GM19238 (cell line): ENCODE results near the gene VWA5B2.
"Not testable (repeated sequence)": the region's sequence is repeated elsewhere in the genome, so short reads cannot be mapped to it uniquely, and the experiment has no call there.

ENCODE experiments used
- DNase-seq: peaks from one replicate; pipeline ENCODE4 v3.0.0; 2011; ENCODE audit warnings: low spot score; ENCODE audit not compliant: insufficient read length

VWA5B2 gene

DNA sequence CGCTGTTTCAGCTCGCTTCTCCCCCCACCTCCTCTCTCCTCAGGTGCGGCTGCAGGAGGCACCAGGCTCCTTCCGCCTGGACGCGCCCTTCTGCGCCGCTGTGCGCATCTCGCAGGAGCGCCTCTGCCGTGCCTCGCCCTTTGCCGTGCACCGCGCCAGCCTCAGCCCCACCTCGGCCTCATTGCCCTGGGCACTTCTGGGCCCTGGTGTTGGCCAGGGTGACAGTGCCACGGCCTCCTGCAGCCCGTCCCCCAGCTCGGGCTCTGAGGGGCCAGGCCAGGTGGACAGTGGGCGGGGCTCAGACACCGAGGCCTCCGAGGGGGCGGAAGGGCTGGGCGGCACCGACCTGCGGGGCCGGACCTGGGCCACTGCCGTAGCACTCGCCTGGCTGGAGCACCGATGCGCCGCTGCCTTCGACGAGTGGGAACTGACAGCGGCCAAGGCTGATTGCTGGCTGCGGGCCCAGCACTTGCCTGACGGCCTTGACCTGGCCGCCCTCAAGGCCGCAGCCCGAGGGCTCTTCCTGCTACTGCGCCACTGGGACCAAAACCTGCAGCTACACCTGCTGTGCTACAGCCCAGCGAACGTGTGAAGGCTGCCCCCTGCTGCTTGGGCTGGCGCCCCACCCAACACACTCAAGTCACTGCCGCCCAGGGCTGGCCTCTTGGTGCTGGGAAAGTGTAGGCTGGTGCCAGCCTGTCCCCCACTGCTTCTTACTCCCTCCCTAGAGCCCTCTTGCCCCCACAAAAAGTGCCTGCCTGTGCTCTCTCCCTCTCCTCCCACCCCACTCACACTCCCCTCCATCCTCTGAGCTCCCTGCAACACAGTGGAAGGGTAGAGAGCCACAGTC lies 12.3 kb downstream of the VWA5B2 start:
- DNase-seq = no peak

DNA sequence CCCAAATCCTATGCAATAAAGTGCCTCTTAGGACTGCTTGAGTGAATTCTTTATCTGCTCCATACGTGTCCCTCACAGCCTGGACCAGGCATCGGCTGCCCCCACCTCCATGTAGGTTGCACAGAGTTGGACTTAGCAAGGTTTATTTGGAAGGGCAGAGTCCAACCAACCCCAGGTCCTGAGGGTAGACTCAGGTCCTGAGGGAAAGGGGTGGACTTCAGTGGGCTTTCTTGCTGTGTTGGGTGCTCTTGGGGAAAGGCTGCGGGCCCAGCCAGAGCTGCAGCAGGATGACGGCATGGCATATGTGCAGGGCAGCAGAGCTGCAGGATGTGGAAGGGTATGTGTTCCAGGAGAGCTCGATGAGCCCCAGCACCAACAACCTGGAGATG lies 12.9 kb downstream of the VWA5B2 start:
- no peak for DNase-seq

DNA sequence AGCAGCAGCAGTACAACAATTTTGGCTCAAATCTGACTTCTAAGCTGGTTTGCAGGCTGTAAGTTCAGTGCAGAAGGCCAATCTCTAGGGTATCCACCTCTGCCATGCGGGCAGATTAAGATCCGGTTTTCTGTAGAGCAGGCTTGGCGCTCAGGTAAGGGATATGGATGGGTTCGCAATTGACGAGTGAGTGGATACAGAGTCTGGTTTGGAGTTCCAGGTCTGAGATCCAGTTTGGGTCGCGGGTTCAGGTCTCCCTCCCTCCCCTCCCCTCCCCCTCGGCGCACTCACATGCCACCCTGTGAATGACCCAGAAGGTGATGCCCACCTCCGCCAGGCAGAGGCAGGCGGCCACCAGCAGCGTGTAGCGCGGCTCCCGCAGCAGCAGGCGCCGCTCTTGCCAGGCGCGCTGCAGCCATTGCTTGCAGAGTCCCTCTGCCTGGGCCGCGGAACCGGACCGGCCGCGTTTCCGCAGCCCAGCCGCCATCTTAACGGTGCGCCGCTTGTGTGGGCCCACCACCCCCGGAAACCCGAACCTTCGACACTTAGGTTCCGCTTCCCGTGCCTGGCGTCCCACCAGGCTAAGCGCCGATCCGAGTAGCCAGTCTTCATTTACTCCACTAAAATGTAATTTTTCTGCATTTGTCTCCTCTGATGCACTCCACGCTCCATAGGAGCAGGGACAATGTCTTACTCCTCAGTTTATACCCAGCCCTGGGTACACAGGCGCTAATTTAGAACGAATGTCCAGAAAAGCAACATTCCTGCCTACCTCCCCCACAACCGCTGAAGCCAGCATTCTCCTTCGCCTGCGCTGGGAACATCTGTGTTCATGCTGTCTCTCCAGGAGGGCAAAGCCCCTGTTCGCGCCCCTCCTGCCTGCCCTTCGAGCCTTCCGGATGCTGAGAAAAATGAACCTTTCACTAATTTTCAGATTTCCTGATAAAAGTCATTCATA lies 19.3 kb downstream of the VWA5B2 start, which contains the start of gene ALG3:
ALG3 (minus strand) TSS at position 509 of the 958 bp plus-strand sequence; CDS start at position 487, 22 bp downstream.
- peak; percentile 82 for DNase-seq

DNA sequence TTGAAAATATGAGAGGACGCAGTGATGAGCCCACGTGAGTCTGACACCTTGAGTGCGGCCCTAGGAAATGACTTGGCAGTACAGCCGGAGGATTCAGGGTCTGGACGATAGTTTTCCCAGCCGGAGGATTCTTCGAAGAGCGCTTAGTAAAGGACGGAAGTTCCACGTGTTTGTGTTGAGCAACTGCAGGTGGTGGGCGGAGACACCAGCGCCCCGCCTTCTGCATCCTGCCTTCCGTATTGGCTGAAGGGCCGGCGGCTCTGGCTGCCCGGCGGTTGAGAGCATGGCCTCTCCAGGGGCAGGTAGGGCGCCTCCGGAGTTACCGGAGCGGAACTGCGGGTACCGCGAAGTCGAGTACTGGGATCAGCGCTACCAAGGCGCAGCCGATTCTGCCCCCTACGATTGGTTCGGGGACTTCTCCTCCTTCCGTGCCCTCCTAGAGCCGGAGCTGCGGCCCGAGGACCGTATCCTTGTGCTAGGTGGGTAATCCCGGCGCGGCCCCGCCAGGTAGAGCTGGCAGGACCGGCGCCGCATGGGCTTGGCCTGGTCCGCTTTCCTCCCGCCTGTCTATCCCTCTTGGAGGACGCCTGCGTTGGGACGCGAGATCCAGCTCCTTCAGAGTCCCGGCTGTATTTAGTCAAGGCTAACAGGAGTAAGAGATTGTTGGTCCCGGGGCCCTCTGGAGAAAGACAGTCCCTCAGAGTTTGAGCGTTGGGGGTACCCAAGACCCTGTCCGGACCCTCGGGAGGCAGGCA lies 20.2 kb downstream of the VWA5B2 start, which contains the start of gene EEF1AKMT4:
EEF1AKMT4 (plus strand) TSS at position 261 of the 755 bp plus-strand sequence; CDS start at position 284, 23 bp downstream.
- DNase-seq = peak; percentile 95

DNA sequence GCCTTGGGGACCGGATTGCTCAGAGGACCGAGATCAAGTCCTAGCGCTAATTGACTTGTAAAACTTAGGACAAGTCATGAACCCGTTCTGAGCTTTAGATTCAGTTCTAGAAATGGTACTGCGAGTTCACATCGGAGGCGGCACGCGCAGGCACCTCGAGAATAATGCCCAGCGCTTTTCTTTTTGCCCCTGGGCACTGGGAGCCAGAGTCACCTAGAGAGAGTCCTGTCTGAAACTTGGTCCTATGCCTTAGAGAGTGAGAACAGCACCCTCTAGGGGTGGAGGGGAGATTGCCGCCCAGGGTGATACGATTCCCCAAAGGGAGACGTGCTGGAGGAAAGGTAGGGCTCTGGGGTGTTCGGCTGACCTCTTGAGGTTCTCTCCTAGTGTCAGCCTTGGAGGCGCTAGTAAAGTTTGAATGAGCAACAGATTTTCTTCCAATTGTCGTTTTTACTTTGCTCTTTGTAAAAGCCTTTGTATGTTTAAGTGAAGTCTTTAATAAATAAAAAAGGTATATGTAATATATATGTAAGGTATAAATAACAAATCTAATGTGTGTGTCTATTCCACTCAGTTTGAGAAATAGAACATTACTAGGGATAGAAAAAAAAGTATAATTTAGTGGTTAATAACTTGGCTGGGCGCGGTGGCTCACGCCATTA lies 20.9 kb downstream of the VWA5B2 start:
- DNase-seq = peak; percentile 89

DNA sequence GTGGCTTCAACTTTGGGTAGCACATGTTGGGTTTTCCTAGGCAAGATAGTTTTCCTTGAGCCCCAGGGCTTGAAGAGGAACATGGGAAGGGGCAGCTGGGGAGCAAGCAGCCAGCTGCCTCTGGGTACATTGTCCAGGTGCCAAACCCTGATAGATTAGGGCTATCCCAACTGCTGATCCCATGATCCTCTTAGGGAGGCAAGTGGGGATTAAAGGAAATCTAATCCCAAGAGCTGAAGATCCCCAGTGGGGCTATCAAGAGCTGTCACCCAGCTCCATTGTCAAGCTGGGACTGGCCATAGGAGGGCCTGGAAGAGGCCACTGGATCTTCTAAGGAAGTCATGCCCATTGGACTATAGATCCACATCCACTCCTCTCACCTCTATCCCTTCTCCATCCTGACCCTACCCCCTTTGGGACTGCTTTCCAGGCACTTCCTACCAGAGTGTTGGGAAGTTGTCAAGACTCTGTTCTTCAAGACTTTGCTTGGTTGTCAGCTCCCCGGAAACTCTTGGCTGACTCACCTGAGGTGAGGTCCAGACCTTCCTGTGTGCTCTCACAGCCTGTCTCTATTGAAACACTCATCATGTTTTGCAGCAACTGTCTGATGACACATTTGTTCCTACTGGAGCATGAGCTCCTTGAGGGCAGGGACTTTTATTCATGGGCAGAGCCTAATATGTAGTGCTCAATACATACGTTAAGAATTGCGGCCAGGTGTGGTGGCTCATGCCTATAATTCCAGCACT lies 26.1 kb downstream of the VWA5B2 start:
- DNase-seq = no peak

DNA sequence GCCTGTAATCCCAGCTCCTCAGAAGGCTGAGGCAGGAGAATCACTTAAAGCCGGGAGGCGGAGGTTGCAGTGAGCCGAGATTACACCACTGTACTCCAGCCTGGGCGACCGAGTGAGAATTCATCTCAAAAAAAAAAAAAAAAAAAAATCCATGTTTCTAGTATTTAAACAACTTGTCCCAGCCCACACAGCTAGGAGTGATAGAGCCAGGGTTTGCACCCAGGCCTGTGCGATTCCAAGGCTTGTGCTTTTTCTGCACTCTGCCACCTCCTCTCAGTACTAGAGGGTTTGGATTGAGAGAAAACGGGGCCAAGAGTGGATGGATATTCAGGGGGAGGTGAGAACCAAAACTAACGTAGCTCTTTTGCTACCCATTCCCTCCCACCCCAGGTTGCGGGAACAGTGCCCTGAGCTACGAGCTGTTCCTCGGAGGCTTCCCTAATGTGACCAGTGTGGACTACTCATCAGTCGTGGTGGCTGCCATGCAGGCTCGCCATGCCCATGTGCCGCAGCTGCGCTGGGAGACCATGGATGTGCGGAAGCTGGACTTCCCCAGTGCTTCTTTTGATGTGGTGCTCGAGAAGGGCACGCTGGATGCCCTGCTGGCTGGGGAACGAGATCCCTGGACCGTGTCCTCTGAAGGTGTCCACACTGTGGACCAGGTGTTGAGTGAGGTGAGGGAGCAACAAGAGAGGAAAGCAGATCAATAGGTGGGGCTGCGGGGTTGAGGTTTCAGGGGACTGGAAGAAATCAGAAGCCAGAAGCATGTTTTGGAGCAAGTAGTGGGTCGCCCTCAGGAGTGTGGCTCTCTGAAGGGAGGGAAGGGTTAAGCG lies 27.9 kb downstream of the VWA5B2 start:
- no peak for DNase-seq

DNA sequence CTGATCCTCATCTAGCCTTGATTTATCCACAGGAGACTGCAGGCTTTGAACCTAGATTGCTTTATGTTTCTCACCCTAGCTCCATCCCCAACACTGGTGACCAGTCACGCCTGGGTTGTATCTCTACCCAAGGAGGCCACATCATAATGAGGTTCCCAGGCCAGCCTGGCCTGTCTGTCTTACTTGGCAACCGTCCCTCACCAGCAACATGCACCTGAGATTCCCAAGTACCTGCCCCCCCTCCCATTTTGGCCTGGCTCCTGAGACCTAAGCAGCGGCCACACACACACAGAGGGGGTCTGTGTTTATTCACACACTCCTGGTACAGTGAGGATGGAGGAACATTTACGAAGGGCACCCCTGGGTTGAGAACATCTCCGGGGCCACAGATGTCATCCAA lies 29.5 kb downstream of the VWA5B2 start:
- DNase-seq = no peak

DNA sequence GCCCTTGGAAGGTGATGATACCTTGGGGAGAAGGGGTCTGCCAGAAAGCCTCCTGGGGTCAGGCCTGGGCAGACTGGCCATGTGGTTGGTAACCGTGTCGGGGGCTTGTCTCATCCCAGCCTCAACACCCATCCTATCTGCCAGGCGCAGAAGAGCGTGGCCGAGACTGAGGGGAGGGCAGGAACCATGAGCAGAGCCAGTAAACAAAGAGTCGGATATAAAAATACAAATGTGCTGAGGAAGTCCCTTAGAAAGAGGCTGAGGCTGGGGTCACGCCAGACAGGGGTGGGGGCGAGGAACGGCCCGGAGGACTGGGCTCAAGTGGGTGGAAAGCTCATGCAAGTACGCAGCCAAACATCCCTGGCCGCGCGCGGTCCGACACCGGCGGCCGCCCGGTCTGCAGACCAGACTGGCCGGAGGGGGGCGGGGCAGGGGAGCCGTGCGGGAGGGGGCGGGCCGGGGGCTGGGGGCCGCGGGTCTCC lies 30.1 kb downstream of the VWA5B2 start:
- no peak for DNase-seq

DNA sequence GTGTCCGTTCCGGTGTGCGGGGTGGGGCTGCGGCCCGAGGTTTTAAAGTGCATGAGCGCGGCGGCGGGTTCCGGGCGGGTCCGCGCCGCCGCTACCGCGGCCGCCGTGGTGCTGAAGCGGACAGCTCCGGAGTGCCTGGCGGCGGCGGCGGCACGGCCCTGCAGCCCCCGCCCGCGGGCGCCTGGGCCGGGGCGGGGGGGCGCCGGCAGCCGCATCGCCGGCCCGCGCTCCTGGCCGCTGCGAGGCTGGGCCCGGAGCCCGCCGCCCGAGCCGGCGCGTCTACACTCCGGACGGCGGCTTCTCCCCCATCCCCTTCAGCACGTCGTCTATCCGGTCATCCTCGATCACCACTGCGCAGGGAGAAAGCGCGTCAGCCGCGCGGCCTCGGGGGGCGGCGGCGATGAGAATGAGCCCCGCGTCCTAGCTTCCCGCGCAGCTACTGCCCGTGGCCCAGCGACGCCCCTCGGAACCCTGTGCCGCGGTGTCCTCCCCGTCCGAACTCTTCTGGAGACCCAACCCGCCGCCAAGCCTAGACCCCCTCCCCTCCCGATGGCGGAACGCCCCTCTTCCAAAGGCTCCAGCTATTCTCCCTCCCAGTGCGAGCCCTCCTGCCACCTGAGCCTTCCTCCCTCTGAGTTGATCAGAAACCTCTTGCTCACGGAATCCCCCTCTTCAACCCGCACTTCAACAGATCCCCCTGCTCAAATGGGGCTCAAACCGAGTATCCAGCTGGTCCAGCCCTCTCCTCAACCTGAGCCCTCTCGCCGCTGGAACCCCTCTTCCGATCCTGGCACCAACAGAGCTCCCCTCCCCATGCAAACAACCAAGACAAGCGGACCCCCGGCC lies 30.7 kb downstream of the VWA5B2 start:
- peak; percentile 65 for DNase-seq

DNA sequence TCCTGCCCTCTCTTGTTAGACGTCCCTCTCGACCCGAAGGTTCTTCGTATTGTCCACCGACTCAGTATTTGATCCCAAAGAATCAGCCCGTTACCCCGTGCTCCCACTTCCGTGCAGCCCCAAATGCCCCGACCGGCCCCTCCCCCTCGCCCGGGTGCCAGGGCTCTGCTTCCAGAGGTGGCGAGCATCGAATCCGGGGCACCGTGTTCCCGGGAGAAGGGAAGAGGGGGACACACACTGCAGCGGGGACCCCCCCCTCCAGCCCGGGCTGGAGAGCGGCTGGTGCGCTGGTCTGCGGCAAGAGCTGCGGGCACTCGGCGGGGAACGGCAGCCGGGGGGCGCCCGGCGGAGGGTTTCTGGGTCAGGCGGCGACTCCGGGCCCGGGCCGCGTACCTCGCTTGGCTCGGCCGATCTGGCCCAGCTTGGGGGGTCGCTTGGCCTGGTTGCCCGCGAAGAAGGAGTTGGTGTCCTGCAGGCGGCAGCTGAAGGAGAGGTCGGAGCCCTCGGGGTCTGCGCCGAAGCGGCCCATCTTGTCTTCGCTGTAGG lies 31.4 kb downstream of the VWA5B2 start:
- DNase-seq = no peak

DNA sequence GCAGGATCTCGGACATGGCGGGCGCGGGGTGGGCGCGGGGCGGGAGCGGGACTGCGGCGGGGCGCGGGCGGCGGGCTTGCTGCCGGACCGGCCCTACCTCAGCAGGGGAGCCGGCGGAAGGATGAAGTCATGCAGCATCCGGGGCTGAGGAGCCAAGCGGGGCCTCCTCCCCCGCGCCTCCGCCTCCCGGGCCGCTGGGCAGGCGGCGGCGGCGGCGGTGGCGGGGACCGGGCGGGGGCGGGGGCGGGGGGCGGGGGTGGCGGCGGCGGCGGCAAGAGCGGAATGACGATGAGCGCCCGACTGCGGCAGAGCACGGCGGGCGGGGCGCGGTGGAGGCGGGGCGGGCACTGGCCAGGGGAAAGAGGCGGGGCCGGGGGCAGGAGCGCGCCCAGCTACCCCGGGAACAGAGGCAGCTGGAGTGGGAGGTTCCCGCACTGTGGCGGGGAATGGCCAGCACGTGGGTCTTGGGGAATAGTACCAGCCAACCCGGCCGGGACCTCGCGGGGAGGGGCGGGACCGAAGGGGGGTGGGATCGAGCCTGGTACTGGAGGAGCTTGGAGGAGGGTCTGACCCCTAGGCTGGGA lies 32.0 kb downstream of the VWA5B2 start, which contains the start of gene CAMK2N2:
CAMK2N2 (minus strand) TSS at position 284 of the 584 bp plus-strand sequence; CDS start at position 16, 268 bp downstream.
- peak; percentile 77 for DNase-seq

DNA sequence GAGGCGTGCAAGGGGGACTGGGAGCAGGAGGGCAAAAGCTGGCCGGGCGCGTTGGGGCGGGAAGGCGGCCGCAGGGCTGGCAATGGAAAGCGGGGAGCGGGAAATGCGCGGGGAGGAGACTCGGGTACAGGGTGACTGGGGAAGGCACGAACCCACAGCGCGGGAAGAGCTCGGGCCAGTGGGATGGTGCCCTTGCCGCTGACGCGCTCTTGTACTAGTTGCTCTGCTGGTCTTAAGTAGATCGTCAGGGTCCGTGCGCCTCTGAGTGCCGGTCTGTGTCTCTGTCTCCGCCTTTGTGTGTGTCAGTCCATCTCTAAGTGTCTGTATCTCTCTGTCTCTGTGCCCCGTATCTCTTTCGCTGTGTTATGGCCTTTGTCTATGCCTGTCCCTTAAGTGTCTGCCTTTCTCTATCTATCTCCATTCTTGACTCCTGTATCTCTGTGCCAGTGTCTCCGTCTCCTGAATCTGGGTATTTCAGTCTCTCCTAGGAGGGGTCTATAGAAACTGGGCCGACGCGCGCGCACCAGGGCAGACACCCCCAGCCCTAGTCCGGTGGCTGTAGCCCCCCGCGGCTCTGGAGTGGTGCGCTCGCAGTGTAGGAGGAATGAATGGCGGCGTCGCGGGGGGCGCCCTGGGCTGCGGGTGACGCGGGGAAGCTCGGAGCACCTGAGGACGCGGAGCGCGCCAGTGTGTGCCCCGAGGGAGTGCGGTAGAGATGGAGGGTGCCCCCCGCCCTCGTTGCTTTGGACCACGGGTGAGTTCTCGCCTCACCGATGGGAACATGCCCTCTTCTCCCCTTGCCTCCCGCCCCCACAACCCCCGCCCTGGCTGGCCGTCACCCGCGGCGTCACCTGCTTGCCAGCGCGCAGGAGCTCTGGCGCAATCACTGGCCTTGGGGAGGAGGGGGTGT lies 32.7 kb downstream of the VWA5B2 start:
- no peak for DNase-seq

DNA sequence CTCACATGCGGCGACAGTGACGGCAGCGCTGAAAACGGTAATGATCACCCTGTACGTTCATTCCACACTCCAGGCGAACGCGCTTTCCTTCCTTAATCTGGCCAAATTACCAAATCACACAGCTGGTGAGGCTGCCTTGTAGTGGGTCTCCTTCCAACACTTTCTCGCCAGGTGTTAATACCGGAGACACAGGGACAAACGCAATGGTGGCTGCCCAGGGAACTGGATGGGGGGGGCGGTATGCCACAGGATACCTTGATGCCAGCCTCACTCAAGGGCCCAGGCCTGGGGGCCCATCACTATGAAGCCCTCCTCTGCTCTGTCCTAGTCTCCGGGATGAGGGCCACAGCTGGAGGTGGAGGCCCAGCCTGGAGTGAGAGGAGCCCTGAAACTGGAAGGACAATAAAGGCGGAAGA lies 33.4 kb downstream of the VWA5B2 start:
- no peak for DNase-seq

DNA sequence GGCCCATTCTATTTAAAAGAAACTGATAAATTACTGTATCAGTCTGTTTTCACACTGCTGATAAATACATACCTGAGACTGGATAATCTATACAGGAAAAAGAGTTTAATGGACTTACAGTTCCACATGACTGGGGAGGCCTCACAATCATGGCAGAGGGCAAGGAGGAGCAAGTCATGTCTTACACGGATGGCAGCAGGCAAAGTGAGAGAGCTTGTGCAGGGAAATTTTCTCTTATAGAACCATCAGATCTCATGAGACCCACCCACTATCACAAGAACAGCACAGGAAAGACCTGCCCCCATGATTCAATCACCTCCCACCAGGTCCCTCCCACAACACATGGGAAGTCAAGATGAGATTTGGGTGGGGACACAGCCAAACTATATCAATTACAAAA lies 37.9 kb downstream of the VWA5B2 start:
- DNase-seq = not testable (repeated sequence)

DNA sequence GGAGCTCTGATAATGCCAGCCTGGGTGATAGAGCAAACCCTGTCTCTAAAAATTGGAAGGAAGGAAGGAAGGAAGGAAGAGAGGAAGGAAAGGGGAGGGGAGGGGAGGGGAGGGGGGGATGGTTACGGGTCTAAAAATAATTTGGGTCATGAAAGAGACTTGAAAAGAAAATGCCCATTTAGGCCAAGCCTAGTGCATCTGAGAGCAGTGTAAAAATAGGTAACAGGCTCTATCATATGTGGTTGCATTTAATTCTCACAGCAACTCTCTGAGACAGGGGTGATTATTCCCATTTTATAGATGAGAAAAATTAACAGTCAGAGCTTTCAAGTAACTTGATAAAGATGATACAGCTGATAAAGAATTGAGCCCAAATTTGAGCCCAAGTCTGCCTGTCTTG lies 42.9 kb downstream of the VWA5B2 start:
- no peak for DNase-seq
